ENCODE data around the gene MYRFL.

The MYRFL gene

DNA sequence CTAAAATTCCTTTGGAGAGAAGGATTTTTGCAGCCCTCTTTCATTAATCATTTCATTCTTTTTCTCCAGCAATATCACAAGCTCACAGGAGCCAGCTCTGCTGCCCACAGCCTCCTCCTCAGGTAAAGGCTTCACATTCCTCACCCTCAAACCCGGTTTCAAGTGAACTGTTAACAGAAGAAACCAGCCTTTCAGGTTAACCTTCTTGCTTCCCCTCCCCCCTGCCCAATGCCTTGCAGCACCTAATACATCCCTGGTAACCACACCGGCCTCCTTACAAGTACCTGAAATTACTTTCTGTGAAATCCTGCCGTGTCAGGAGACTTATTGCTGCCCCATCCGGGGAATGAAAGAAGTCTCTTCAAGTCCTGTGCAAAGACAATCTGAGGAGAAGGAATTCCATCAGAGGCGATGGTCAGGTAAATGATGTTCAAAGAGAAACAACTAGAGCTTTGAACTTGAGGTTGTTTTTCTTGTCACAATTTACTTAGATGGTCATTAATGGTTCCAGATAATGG is 111.2 kb downstream of the MYRFL start:
- DNase-seq (ENCODE audit: low read depth) = no peak
- H3K4me3 ChIP-seq (ENCODE audit: control insufficient read depth, low read depth, low read length) = no peak overlapping the region
- TF ChIP-seq, protein P1, sequence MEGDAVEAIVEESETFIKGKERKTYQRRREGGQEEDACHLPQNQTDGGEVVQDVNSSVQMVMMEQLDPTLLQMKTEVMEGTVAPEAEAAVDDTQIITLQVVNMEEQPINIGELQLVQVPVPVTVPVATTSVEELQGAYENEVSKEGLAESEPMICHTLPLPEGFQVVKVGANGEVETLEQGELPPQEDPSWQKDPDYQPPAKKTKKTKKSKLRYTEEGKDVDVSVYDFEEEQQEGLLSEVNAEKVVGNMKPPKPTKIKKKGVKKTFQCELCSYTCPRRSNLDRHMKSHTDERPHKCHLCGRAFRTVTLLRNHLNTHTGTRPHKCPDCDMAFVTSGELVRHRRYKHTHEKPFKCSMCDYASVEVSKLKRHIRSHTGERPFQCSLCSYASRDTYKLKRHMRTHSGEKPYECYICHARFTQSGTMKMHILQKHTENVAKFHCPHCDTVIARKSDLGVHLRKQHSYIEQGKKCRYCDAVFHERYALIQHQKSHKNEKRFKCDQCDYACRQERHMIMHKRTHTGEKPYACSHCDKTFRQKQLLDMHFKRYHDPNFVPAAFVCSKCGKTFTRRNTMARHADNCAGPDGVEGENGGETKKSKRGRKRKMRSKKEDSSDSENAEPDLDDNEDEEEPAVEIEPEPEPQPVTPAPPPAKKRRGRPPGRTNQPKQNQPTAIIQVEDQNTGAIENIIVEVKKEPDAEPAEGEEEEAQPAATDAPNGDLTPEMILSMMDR (IDR thresholded peaks at IDR 0.05; ENCODE audit: control insufficient read depth, insufficient read depth, low read depth, low read length, missing control alignments) = no peak

DNA sequence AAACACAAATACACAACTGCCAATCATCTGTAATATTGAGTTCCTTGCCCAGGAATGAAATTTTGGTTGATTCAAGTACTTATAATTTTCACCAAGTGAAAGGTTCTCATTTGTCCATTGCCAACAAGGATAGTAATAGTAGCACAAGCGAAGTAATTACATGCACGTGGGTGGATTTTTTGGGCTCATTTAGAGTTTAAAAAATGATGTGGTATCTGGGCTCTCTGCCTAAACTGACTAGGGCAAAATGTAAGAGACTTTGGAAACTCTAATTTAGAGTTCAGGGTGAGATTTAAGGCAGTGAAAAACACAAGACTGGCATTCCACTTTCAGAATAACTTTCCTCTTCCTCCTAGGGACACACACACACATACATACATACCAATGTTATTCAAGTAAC is 111.7 kb downstream of the MYRFL start:
- TF ChIP-seq, protein P1 (IDR thresholded peaks at IDR 0.05; ENCODE audit: control insufficient read depth, insufficient read depth, low read depth, low read length, missing control alignments) = no peak
- H3K4me3 ChIP-seq (ENCODE audit: control insufficient read depth, low read depth, low read length) = no peak overlapping the region
- no peak for DNase-seq (ENCODE audit: low read depth)

DNA sequence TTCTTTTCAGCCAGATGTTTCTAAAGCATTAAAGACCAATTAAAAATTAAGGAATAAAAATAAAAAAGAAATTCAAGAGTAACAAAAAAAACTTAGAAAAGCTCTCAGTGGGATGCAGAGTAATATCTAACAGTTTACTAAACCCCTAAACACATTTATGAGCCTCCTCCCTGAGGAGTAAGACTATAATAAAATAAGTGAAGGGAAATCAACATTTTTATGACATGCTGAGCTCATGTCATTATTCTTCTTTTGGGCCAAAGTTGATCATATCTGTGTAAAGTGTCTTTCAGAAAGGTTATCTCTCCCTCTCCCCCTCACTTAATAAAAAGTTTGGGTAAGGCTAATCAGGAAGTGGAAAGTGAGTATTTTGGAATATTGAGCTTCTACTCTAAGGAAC is 122.1 kb downstream of the MYRFL start:
- no peak for DNase-seq (ENCODE audit: low read depth)
- TF ChIP-seq, protein P1 (IDR thresholded peaks at IDR 0.05; ENCODE audit: control insufficient read depth, insufficient read depth, low read depth, low read length, missing control alignments) = no peak

DNA sequence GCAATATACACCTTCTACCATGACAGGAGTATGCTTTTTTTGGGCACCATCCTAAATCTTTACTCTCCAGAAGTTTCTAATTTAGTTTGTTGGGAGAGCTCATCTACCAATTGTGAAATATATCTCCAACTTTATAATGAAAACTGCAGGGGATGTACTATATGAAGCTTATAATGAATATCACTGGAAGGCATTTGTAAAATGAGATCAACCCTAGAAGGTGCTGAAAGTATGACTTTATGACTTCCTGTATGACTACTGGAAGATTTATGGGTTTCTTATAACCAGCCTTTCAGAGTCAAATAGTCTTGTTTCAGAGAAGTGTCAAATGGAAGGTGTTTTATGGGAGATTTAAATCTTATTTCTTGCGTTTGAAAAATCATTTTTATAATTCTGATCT is 122.9 kb downstream of the MYRFL start:
- TF ChIP-seq, protein P1 (IDR thresholded peaks at IDR 0.05; ENCODE audit: control insufficient read depth, insufficient read depth, low read depth, low read length, missing control alignments) = no peak
- DNase-seq (ENCODE audit: low read depth) = no peak
- no peak overlapping the region for H3K4me3 ChIP-seq (ENCODE audit: control insufficient read depth, low read depth, low read length)

More for the DNA sequence above, 122.1 kb downstream of the MYRFL start:
- no peak overlapping the region for H3K4me3 ChIP-seq (ENCODE audit: control insufficient read depth, low read depth, low read length)

- TF ChIP-seq, protein P1 (IDR thresholded peaks at IDR 0.05; ENCODE audit: control insufficient read depth, insufficient read depth, low read depth, low read length, missing control alignments) = no peak
- H3K4me3 ChIP-seq (ENCODE audit: control insufficient read depth, low read depth, low read length) = no peak overlapping the region
- DNase-seq (ENCODE audit: low read depth) = no peak
Observed at GRCh38 chr12:69948851-69949250, 123.8 kb downstream of the MYRFL start.

- no peak for DNase-seq (ENCODE audit: low read depth)
- TF ChIP-seq, protein P1 (IDR thresholded peaks at IDR 0.05; ENCODE audit: control insufficient read depth, insufficient read depth, low read depth, low read length, missing control alignments) = no peak
- no peak overlapping the region for H3K4me3 ChIP-seq (ENCODE audit: control insufficient read depth, low read depth, low read length)
Observed at GRCh38 chr12:69949311-69950002, 124.4 kb downstream of the MYRFL start.

All from AG09309 (cell line).